HG03095 (cell line): ENCODE results near the gene MRTFA.
"Not testable (repeated sequence)": the region's sequence is repeated elsewhere in the genome, so short reads cannot be mapped to it uniquely, and the experiment has no call there.

Experiments
- ATAC-seq: cut with Tn5 transposase; IDR thresholded peaks from one replicate; pipeline ENCODE4 v1.9.1; 2021; ENCODE audit warnings: moderate library complexity; ENCODE audit not compliant: unreplicated experiment

MRTFA gene

DNA sequence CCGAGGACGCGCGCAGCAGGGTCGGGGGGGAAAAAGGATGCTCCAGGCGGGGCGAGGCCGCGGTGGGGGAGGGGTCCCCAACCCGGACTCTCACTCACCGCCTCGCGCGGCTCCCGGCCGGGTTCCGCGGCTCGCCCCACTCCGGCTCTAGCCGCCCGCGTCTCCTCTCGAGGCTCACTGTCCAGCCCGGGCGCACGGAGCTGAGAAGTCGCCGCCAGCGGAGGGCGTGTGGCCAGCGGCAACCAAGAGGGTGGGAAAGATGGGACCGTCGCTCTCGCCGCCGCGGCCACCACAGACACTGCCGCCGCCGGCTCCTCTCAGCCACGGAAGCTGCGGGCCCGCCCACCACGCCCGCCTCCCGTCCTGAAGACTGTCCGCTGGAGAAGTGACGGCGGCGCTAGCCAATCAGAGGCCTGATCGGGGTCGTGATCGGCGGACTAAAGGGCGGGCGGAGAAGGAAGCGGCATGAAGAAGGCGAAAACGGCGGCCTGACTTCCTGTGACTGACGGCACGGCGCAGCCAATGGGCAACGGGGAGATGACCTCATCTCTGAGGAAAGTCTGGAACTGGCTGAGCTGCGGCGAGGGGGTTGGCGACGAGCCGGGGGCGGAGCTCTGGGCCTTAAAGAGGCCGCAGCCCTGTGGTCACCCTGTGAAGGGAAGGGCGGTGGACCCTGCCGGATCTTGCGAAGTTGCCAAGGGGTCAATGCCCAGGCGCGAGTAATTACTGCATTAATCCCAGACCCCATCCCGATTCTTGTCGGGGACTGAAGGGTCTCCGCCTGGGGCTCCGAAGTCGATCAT is at the start of gene MRTFA:
Gene MRTFA, minus strand, starts transcription at position 340 of the 803 bp plus-strand sequence.
- ATAC-seq: peak; percentile 88

DNA sequence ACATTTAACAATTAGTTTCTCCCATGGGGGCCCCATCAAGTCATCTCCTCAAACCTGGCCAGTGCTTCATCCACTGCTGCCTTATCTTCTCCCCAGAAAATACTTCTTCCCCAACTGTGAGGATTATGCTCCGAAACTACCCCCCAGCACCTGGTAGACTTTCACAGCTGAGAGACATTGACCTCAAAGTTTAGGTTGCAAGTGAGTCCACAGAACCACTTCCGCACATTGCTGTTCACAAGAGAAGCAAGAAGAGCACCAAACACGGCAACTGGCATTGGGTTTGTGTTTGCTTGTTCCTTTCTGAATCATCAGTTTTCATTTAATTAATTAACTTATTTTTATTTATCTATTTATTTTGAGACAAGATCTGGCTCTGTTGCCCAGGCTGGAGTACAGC is 48.9 kb upstream of the MRTFA start:
- no peak for ATAC-seq

DNA sequence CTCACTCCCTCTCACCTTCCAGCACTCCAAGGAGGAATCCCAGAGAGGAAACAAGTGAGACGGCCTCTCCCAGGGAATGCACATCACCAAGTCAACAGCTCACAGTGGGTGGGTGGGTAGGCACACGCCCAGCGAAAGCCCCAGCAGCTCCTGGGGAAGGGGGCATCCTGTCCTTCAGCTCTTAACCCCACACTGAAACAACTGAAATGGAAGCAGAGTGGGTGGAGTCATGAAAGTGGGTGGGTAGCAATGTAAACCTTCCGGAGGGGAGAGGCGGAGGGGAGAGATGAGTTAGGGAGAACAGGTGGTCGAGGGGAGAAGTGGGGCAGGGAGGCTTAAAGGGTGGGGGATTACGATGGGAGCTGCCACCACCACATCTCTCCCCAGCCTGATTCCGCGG is 48.2 kb upstream of the MRTFA start:
- ATAC-seq: no peak

DNA sequence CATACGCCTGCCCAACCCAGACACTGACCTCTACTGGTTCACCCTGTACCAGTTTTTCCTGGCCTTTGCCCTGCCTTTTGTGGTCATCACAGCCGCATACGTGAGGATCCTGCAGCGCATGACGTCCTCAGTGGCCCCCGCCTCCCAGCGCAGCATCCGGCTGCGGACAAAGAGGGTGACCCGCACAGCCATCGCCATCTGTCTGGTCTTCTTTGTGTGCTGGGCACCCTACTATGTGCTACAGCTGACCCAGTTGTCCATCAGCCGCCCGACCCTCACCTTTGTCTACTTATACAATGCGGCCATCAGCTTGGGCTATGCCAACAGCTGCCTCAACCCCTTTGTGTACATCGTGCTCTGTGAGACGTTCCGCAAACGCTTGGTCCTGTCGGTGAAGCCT is 44.9 kb upstream of the MRTFA start:
- no peak for ATAC-seq

GRCh38 chr22:40680819-40681183 is 44.3 kb upstream of the MRTFA start:
- no peak for ATAC-seq

DNA sequence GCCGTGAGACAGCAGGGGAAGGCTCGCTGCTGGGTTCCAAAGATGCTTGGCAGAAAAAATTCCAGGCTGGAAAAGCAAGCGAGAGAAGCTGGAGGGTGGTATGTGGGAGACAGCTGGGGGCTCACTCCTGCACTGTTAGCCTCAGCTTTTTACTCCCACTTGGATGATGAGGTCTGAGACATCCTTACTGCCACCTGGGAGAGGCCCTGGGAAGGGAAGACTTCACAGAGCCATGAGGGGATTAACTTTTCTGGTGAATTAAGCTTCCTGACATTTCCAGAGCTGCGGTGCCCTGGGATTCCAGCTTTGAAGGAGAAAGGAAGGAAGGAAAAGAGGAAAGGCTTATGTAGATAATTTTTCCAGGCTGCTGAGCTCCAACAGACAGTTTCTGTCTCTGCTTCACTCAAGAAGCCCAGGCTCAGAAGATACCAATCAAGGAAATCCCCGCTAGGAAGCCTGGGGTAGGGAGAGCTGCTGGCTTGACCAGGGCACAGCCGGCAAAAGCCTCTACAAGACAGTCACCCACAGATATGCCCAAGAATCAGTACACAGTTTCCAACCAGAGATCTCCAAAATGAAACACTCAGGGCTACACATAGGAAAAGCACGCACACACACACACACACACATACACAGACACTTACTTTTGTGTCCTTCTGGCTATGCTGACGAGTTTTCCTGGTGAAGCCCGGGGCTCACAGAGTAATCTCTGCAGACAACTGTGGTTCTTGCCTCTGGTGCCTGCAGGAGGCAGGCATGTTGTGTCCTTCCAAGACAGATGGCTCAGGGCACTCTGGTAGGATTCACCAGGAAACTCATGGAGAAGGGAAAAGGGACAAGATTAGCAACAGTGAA is 43.7 kb upstream of the MRTFA start:
- no peak for ATAC-seq

- ATAC-seq: no peak
These were observed 42.9 kb upstream of the MRTFA start, which contains the start of gene MCHR1 for GRCh38 chr22:40679249-40679963. TSS of gene MCHR1 (plus strand) at chr22:40679484. CDS start at chr22:40679653, 169 bp downstream.

GRCh38 chr22:40678493-40679248 is 42.2 kb upstream of the MRTFA start:
- no peak for ATAC-seq

- no peak for ATAC-seq
These were observed 40.1 kb upstream of the MRTFA start for GRCh38 chr22:40676644-40677043.

DNA sequence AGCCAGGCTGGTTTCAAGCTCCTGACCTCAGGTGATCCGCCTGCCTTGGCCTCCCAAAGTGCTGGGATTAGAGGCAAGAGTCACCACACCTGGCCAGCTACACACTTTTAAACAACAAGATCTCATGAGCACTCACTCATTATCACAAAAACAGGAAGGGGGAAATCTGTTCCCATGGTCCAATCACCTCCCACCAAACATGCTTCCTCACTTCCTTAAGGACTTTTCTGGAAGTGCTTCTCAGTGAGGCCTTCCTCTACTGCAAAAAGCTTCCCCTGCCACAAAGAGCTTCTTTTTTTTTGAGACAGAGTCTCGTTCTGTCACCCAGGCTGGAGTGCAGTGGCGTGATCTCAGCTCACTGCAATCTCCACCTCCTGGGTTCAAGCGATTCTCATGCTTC is 39.6 kb upstream of the MRTFA start:
- not testable (repeated sequence) for ATAC-seq

- no peak for ATAC-seq
These were observed 37.8 kb upstream of the MRTFA start for GRCh38 chr22:40674274-40674673.

DNA sequence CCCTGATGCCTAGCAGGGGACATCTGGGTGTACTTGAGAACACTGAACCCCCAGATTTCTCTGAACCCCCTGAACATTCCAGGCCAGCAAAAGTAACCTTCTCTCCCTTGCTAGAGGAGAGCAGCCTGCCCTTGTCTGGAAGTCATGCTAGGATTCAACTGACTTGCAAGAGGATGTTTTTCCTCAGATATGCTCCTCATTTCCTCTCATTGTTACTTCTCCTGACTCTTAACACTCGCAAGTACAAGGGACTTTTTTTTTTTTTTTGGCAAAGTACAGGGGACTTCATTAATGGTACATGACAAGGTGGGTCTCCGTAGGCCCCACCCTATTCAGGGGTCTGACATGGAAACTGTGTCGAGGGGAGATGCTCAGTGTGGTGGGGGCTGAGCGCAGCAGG is 36.5 kb upstream of the MRTFA start:
- ATAC-seq: no peak

DNA sequence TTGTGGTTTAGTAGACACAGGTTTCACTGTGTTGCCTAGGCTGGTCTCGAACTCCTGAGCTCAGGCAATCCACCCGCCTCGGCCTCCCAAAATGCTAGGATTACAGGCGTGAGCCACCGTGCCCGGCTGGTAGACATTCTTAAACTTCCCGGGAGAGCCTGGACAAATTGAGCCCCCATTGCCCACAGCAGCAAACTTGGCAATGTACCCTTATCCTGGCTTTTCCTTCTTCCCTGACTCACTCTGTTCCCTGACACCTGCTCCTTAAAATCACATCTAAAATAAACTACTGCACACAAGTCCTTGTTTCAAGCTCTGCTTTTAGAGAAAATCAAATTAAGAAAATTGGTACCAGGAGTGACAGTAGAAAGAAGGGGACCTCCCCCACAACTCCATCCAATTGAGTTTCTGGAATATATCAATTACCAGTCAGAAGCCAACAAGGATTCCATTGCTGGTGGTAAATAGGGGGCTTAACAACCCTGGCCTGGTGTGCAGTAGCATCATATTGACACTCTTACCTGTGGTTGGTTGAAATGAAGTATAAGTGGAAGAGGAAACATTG is 35.4 kb upstream of the MRTFA start:
- ATAC-seq: no peak

DNA sequence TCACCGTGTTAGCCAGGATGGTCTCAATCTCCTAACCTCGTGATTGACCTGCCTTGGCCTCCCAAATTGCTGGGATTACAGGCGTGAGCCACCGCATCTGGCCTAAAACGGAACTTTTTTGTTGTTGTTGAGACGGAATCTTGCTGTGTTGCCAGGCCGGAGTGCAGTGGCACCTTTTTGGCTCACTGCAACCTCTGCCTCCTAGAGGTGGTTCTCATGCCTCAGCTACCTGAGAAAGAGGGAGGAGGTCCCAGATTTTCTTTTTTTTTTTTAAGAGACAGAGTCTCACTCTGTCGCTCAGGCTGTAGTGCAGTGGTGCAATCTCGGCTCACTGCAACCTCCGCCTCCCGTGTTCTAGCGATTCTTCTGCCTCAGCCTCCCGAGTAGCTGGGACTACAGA is 34.9 kb upstream of the MRTFA start:
- ATAC-seq: no peak

DNA sequence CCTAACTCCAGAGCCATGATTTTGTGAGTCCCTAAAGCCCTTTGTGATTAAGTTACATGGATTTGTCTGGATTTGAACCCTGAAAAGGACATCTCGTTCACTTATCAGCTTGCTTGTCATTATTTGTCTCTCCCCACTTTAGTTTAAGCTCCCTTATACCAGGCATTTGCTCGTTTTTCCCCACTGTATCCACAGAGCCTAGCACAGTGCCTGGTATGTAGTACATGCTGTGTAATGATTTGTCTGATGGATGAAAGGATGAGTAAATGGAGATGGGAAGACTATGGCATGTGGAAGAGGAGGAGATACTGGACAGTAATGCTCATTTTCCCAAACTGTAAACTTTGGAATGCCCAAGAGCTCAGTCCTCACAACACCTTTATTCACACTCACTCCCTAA is 33.5 kb upstream of the MRTFA start:
- no peak for ATAC-seq

DNA sequence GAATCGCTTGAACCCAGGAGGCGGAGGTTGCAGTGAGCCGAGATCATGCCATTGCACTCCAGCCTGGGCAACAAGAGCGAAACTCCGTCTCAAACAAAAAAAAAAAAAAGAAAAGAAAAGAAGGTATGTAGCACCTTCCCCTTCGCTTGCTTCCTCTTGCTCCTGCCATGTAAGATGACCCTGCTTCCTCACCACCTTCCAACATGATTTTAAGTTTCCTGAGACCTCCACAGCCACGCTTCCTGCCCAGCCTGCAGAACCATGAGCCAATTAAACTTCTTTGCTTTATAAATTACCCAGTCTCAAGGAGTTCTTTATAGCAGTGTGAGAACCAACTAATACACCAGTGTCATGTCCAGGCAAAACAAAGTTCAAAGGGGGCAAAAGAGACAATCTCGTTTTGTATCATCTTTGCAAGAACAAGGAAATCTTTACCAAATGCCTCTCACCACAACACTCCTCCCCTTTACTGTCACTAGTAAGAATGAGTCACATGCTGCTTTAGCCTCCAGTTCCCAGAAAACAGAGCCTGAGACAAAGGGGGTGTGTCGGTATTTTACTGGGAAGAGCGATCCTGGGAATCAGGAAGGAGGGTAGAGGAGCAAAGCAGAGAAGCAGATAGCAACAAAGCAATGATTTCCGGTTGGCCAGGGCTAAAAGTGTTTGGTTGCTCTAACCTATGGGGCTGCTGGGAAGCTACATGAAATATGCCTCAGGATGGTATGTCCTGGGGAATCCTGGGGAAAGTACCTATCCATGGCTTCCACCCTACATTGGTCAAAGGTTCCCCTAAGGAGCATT is 32.3 kb upstream of the MRTFA start:
- ATAC-seq: no peak

- no peak for ATAC-seq
These were observed 29.8 kb upstream of the MRTFA start for GRCh38 chr22:40666151-40666848.

DNA sequence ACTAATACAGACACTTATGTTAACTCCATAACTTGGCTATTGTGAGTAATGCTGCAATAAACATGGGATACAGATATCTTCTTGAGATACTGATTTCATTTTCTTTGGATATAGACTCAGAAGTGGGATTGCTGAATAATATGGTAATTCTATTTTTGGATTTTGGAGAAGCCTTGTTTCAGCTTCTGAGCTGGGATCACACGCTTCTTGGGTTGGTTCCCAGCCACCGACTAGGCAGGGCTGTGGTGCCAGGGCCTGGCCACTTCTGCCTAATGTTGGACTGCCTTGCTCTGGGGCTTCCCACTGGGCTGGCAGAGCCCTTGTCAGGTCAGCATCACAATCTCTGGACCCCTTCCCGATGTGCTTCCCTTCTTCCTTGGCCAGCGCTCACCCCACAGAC is 28.8 kb upstream of the MRTFA start:
- ATAC-seq: no peak

DNA sequence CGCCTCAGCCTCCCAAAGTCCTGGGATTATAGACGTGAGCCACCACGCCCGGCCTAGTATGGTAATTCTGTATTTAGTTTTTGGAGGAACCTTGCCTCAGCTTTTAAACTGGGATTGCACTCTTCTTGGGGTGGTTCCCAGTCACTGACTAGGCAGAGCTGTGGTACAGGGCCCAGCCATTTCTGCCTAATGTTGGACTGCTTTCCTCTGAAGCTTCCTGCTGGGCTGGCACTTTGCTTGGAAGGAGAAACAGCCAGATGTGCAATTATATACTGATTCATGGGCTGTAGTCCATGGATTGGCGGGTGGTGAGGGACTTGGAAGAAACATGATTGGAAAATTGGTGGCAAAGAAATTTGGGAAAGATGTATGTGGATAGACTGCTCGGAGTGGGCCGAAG is 25.2 kb upstream of the MRTFA start:
- no peak for ATAC-seq
